ENCODE data around the gene FBXO4.

Gene FBXO4

GRCh38 chr5:41878173-41878572 is 46.9 kb upstream of the FBXO4 start:
- Histone ChIP-seq H3K9me3 (ENCODE audit: insufficient read depth, low read length, severe bottlenecking) (no peaks in the 10 kb centered on the region), H3K36me3 (ENCODE audit: insufficient read depth, low read length) (no peaks in the 10 kb centered on the region), H3K79me2 (ENCODE audit: insufficient read depth, low read length) (no peaks in the 10 kb centered on the region), H3K27me3 (ENCODE audit: insufficient read depth, low read length, poor library complexity) (peaks cover 10% of the 10 kb centered on the region), H3K4me1 (ENCODE audit: insufficient read depth, low read length) (no peaks in the 10 kb centered on the region), H3K27ac (ENCODE audit: low read length) (no peak overlapping the region), H3K4me2 (ENCODE audit: insufficient read depth, low read length) (no peak overlapping the region), H3K9ac (ENCODE audit: low read depth, low read length) (no peak overlapping the region), H3K4me3 (ENCODE audit: low read depth in 1 of 2, low read length in 2 of 2) (no peak overlapping the region), H4K20me1 (ENCODE audit: insufficient read depth, low read length) (no peaks in the 10 kb centered on the region), H2AFZ (ENCODE audit: low read depth, low read length) (no peak overlapping the region)
- ATAC-seq (ENCODE audit: insufficient read depth, low read depth), result no peak
- no peak for DNase-seq
- TF ChIP-seq EZH2 (IDR thresholded peaks at IDR 0.05; ENCODE audit: borderline replicate concordance, low read depth, low read length, severe bottlenecking), result no peak
- TF ChIP-seq, protein P1, sequence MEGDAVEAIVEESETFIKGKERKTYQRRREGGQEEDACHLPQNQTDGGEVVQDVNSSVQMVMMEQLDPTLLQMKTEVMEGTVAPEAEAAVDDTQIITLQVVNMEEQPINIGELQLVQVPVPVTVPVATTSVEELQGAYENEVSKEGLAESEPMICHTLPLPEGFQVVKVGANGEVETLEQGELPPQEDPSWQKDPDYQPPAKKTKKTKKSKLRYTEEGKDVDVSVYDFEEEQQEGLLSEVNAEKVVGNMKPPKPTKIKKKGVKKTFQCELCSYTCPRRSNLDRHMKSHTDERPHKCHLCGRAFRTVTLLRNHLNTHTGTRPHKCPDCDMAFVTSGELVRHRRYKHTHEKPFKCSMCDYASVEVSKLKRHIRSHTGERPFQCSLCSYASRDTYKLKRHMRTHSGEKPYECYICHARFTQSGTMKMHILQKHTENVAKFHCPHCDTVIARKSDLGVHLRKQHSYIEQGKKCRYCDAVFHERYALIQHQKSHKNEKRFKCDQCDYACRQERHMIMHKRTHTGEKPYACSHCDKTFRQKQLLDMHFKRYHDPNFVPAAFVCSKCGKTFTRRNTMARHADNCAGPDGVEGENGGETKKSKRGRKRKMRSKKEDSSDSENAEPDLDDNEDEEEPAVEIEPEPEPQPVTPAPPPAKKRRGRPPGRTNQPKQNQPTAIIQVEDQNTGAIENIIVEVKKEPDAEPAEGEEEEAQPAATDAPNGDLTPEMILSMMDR (IDR thresholded peaks at IDR 0.05; ENCODE audit: borderline replicate concordance, extremely low read depth, low read length, poor library complexity, severe bottlenecking), result no peak

DNA sequence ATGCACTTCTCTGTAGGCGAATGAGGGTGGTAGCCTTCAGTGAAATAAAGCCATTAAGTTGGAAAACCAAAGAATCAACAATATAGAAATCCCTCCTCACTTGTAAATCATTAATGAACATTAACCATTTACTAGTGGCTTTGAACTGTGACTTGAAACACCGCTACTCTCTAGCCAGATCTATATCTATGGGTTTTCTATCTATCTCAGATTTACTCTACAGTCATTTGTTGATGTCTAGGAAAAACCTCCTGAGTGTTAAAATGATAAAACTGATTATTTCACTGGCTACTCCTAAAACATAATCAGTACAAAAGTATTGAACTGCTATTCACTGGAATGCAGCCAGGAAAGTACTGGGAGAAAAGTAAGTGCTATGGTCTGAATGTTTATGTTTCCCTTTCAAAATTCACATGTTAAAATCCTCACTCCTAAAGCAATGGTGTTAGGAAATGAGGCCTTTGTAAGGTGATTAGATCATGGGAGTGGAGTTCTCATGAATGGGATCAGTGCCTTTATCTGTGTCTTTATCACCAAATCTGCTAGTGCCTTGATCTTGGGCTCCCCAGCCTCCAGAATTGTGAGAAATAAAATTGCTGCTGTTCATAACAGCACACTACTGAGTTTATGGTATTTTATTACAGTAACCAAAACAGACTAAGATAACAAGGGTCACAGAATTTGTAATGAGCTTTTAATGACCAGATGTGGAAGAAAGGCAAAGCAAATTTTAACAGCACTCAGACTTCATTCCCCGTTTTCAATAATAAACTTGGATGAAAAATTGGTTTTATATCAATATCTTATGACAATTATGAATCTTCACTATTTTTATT is 46.2 kb upstream of the FBXO4 start:
- Histone ChIP-seq H3K9ac (ENCODE audit: low read depth, low read length) (no peak overlapping the region), H3K79me2 (ENCODE audit: insufficient read depth, low read length) (no peaks in the 10 kb centered on the region), H3K4me3 (ENCODE audit: low read depth in 1 of 2, low read length in 2 of 2) (no peak overlapping the region), H4K20me1 (ENCODE audit: insufficient read depth, low read length) (no peaks in the 10 kb centered on the region), H3K36me3 (ENCODE audit: insufficient read depth, low read length) (no peaks in the 10 kb centered on the region), H3K9me3 (ENCODE audit: insufficient read depth, low read length, severe bottlenecking) (no peaks in the 10 kb centered on the region), H3K27me3 (ENCODE audit: insufficient read depth, low read length, poor library complexity) (peaks cover 10% of the 10 kb centered on the region), H2AFZ (ENCODE audit: low read depth, low read length) (no peak overlapping the region), H3K4me2 (ENCODE audit: insufficient read depth, low read length) (no peak overlapping the region), H3K27ac (ENCODE audit: low read length) (no peak overlapping the region), H3K4me1 (ENCODE audit: insufficient read depth, low read length) (no peaks in the 10 kb centered on the region)
- TF ChIP-seq, protein P1 (IDR thresholded peaks at IDR 0.05; ENCODE audit: borderline replicate concordance, extremely low read depth, low read length, poor library complexity, severe bottlenecking), result no peak
- TF ChIP-seq EZH2 (IDR thresholded peaks at IDR 0.05; ENCODE audit: borderline replicate concordance, low read depth, low read length, severe bottlenecking), result no peak
- no peak for DNase-seq
- no peak for ATAC-seq (ENCODE audit: insufficient read depth, low read depth)

- H3K27me3 ChIP-seq (ENCODE audit: insufficient read depth, low read length, poor library complexity), result no peaks in the 10 kb centered on the region
- no peaks in the 10 kb centered on the region for H3K4me1 ChIP-seq (ENCODE audit: insufficient read depth, low read length)
- H4K20me1 ChIP-seq (ENCODE audit: insufficient read depth, low read length), result no peaks in the 10 kb centered on the region
- TF ChIP-seq, protein P1 (IDR thresholded peaks at IDR 0.05; ENCODE audit: borderline replicate concordance, extremely low read depth, low read length, poor library complexity, severe bottlenecking), result no peak
- no peak for TF ChIP-seq EZH2 (IDR thresholded peaks at IDR 0.05; ENCODE audit: borderline replicate concordance, low read depth, low read length, severe bottlenecking)
- H3K4me3 ChIP-seq (ENCODE audit: low read depth in 1 of 2, low read length in 2 of 2), result no peak overlapping the region
- H3K79me2 ChIP-seq (ENCODE audit: insufficient read depth, low read length), result no peaks in the 10 kb centered on the region
- no peak overlapping the region for H2AFZ ChIP-seq (ENCODE audit: low read depth, low read length)
- DNase-seq (no peak), ATAC-seq (ENCODE audit: insufficient read depth, low read depth) (no peak)
- H3K9me3 ChIP-seq (ENCODE audit: insufficient read depth, low read length, severe bottlenecking), result no peaks in the 10 kb centered on the region
- H3K4me2 ChIP-seq (ENCODE audit: insufficient read depth, low read length), result no peak overlapping the region
- H3K27ac ChIP-seq (ENCODE audit: low read length), result no peak overlapping the region
- H3K36me3 ChIP-seq (ENCODE audit: insufficient read depth, low read length), result no peaks in the 10 kb centered on the region
- no peak overlapping the region for H3K9ac ChIP-seq (ENCODE audit: low read depth, low read length)
These were observed 42.3 kb upstream of the FBXO4 start for GRCh38 chr5:41882765-41883164.
